GM21447 (cell line): ENCODE results near the gene MRPS18B.
"Not testable (repeated sequence)": the region's sequence is repeated elsewhere in the genome, so short reads cannot be mapped to it uniquely, and the experiment has no call there.

ENCODE experiments used
- ATAC-seq: cut with Tn5 transposase; IDR thresholded peaks from one replicate; pipeline ENCODE4 v1.9.1; 2021; ENCODE audit not compliant: unreplicated experiment

Gene MRPS18B

GRCh38 chr6:30635834-30636233 lies 18.2 kb downstream of the MRPS18B start:
- ATAC-seq, result no peak

GRCh38 chr6:30640481-30640880 lies 22.8 kb downstream of the MRPS18B start:
- ATAC-seq, result no peak

GRCh38 chr6:30641048-30641447 lies 23.4 kb downstream of the MRPS18B start:
- ATAC-seq, result no peak

GRCh38 chr6:30643656-30644055 lies 26.0 kb downstream of the MRPS18B start:
- no peak for ATAC-seq

- no peak for ATAC-seq
Measured at GRCh38 chr6:30644769-30645168, 27.1 kb downstream of the MRPS18B start.

- ATAC-seq, result no peak
Measured at GRCh38 chr6:30645989-30646388, 28.3 kb downstream of the MRPS18B start.

- peak; percentile 47 for ATAC-seq
Measured at GRCh38 chr6:30646450-30647241, 29.0 kb downstream of the MRPS18B start, which contains the start of gene C6orf136. TSS of gene C6orf136 (plus strand) at chr6:30647133. CDS start at chr6:30647232, 99 bp downstream.

GRCh38 chr6:30647242-30648116 lies 29.8 kb downstream of the MRPS18B start:
- peak; percentile 58 for ATAC-seq

GRCh38 chr6:30651143-30651542 lies 33.5 kb downstream of the MRPS18B start:
- ATAC-seq, result no peak

- ATAC-seq, result no peak
Measured at GRCh38 chr6:30654798-30655742, 37.4 kb downstream of the MRPS18B start.

- ATAC-seq, result no peak
Measured at GRCh38 chr6:30655743-30656094, 38.1 kb downstream of the MRPS18B start.

- no peak for ATAC-seq
Measured at GRCh38 chr6:30656513-30656912, 38.9 kb downstream of the MRPS18B start.

GRCh38 chr6:30657454-30657853 lies 39.8 kb downstream of the MRPS18B start:
- no peak for ATAC-seq

GRCh38 chr6:30657922-30658321 lies 40.3 kb downstream of the MRPS18B start:
- not testable (repeated sequence) for ATAC-seq

- ATAC-seq, result no peak
Measured at GRCh38 chr6:30664994-30665767, 47.5 kb downstream of the MRPS18B start.

- not testable (repeated sequence) for ATAC-seq
Measured at GRCh38 chr6:30666300-30666699, 48.7 kb downstream of the MRPS18B start.

- ATAC-seq, result no peak
Measured at GRCh38 chr6:30670760-30671527, 53.3 kb downstream of the MRPS18B start.

GRCh38 chr6:30672445-30673253 lies 55.0 kb downstream of the MRPS18B start, which contains the start of gene DHX16:
TSS of gene DHX16 (minus strand) at chr6:30673006. CDS start at chr6:30672841, 165 bp downstream.
- peak; percentile 68 for ATAC-seq
